HG02678 (cell line): ENCODE results near the gene PMM1.

Source experiments
- ATAC-seq: cut with Tn5 transposase; IDR thresholded peaks from one replicate; pipeline ENCODE4 v1.9.1; 2021; ENCODE audit warnings: mild to moderate bottlenecking, moderate library complexity; ENCODE audit not compliant: unreplicated experiment

Gene PMM1

GRCh38 chr22:41539146-41540005 lies 50.3 kb downstream of the PMM1 start:
- no peak for ATAC-seq

GRCh38 chr22:41538583-41538982 lies 51.1 kb downstream of the PMM1 start:
- no peak for ATAC-seq

DNA sequence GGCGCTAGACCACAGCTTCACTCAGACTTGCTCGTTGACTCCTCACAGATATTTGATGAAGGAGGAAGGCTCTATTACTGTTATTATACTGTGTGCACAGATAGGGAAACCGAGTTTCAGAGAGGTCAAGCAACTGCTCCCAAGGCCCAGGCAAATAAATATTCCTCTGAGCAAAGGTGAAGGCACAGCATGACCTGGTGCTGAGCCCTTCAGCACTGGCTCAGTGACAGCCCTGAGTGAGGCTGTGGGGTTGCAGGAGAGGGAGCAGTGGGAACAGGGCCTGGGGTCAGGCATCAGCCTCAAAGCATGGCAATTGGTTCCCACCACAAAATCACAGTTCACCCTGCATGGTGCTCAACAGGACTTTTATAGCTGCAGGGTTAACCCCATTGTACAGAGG lies 52.4 kb downstream of the PMM1 start:
- ATAC-seq: no peak

- ATAC-seq: no peak
Measured at GRCh38 chr22:41535244-41535643, 54.4 kb downstream of the PMM1 start.

- ATAC-seq: no peak
Measured at GRCh38 chr22:41534219-41534618, 55.4 kb downstream of the PMM1 start.

- ATAC-seq: no peak
Measured at GRCh38 chr22:41532908-41533825, 56.5 kb downstream of the PMM1 start.

- ATAC-seq: no peak
Measured at GRCh38 chr22:41531715-41532477, 57.7 kb downstream of the PMM1 start.

GRCh38 chr22:41530890-41531714 lies 58.5 kb downstream of the PMM1 start:
- ATAC-seq: no peak

GRCh38 chr22:41528938-41529561 lies 60.6 kb downstream of the PMM1 start:
- ATAC-seq: no peak

DNA sequence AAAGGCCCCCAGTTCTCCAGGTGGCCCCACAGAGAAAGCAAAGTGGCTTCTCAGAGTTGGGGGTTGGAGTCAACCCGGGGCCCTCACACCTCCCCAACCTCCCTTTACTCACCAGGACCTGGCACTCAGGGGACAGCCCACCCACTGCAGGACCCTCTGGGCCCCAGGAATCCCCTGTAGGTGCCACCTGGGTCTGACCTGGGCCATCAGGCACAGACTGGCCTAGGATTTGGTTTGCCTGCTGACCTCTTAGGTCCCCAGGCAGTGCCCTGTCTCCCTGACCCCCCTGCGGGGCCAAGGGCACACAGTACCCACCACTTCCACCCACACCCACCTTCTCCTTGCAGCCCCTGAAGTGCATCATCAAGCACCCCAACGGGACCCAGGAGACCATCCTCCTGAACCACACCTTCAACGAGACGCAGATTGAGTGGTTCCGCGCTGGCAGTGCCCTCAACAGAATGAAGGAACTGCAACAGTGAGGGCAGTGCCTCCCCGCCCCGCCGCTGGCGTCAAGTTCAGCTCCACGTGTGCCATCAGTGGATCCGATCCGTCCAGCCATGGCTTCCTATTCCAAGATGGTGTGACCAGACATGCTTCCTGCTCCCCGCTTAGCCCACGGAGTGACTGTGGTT lies 61.4 kb downstream of the PMM1 start:
- ATAC-seq: no peak
